Measurements from ENCODE around the gene ABCB8. TPM values are rescaled to one million over a fixed set of nuclear protein-coding genes. Genes with fewer than 3 reads are reported as not detected.

Gene ABCB8
- total and polyA plus RNA-seq, 9 of the 15 experiments (the other 6 are each of a cell fraction or from before 2014, with no cell fraction given), result 7.6 to 106 (median 36.3) TPM

DNA sequence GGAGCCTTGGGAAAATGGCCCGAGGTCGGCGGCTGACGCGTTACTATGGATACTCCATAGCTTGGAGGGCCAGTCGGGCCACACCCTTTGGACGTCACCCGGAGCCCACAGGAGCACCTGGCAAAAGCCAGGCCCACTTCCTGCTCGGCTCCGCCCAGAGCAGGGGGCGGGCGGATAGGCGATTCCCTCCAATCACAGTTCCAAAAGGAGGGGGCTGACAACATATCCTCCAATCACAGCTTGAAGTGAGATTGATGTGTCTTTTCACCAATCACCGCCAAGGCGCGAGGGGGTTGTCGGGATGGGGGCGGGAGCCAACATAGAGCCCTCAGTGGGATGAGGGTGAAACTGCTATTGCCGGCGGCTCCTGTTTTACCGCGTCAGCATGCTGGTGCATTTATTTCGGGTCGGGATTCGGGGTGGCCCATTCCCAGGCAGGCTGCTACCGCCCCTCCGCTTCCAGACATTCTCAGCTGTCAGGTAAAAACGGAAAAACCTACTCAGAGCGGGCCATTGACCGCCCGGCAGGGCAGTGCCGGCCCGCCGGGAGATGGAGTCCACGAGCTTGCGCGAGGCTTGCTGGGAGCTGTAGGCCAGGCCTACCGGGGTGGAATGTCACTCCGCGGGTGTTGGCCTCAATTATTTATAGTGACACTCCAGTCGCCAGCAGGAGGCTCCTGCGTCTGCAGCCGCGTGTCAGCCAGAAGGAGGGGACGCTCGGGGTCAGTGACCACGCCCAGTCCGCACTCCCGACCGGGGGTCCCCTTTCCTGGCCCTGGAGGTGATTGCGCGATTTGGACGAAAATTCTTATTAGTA lies at the start of gene ABCB8 (continued):
- no peak for TF ChIP-seq PHF20 (IDR thresholded peaks at IDR 0.05; ENCODE audit: partially characterized antibody)
- TF ChIP-seq MCM7 (IDR thresholded peaks at IDR 0.05), result no peak
- no peak for TF ChIP-seq ATF4 (CRISPR knock-in tag; IDR thresholded peaks at IDR 0.05)
- no peak for TF ChIP-seq CLOCK (CRISPR knock-in tag; IDR thresholded peaks at IDR 0.05; ENCODE audit: borderline replicate concordance)
- no peak for TF ChIP-seq CCAR2 (IDR thresholded peaks at IDR 0.05; ENCODE audit: low read depth, low read length)
- TF ChIP-seq ZNF408 (CRISPR knock-in tag; IDR thresholded peaks at IDR 0.05; ENCODE audit: low read depth), result no peak
- TF ChIP-seq RUNX1 (IDR thresholded peaks at IDR 0.05; ENCODE audit: low read depth), result no peak
- peak; percentile 80 for TF ChIP-seq RB1 (IDR thresholded peaks at IDR 0.05; ENCODE audit: low read depth)
- no peak for TF ChIP-seq NR2F6 (CRISPR knock-in tag; IDR thresholded peaks at IDR 0.05)
- no peak for TF ChIP-seq THAP7 (CRISPR knock-in tag; IDR thresholded peaks at IDR 0.05)
- peak; percentile 86; the same call in 1 of the 2 replicates for TF ChIP-seq ZNF263 (CRISPR knock-in tag; IDR thresholded peaks at IDR 0.05; ENCODE audit: borderline replicate concordance)
- no peak for TF ChIP-seq POU5F1 (IDR thresholded peaks at IDR 0.05; ENCODE audit: borderline replicate concordance, low read depth, low read length, partially characterized antibody)
- TF ChIP-seq ZSCAN32 (CRISPR knock-in tag; IDR thresholded peaks at IDR 0.05), result no peak
- TF ChIP-seq, protein P1, sequence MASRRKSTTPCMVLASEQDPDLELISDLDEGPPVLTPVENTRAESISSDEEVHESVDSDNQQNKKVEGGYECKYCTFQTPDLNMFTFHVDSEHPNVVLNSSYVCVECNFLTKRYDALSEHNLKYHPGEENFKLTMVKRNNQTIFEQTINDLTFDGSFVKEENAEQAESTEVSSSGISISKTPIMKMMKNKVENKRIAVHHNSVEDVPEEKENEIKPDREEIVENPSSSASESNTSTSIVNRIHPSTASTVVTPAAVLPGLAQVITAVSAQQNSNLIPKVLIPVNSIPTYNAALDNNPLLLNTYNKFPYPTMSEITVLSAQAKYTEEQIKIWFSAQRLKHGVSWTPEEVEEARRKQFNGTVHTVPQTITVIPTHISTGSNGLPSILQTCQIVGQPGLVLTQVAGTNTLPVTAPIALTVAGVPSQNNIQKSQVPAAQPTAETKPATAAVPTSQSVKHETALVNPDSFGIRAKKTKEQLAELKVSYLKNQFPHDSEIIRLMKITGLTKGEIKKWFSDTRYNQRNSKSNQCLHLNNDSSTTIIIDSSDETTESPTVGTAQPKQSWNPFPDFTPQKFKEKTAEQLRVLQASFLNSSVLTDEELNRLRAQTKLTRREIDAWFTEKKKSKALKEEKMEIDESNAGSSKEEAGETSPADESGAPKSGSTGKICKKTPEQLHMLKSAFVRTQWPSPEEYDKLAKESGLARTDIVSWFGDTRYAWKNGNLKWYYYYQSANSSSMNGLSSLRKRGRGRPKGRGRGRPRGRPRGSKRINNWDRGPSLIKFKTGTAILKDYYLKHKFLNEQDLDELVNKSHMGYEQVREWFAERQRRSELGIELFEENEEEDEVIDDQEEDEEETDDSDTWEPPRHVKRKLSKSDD (conservative IDR thresholded peaks at IDR 0.05; ENCODE audit: low read length), result no peak; the same call in 1 of the 2 replicates
- TF ChIP-seq SNIP1 (IDR thresholded peaks at IDR 0.05; ENCODE audit: low read depth), result no peak
- no peak for TF ChIP-seq NFE2 (IDR thresholded peaks at IDR 0.05; ENCODE audit: low read depth)
- peak in 1 of 2 experiments; percentile 74; a peak in 3 of 4 replicates for TF ChIP-seq RCOR1 (IDR thresholded peaks at IDR 0.05; ENCODE audit: borderline replicate concordance in 1 of 2, low read depth in 2 of 2, low read length in 2 of 2)
- TF ChIP-seq CBX2 (IDR thresholded peaks at IDR 0.05; ENCODE audit: insufficient read depth, low read length, poor library complexity, severe bottlenecking), result no peak
- TF ChIP-seq NR0B1 (IDR thresholded peaks at IDR 0.05; ENCODE audit: partially characterized antibody), result no peak

All from K562 (cell line).